GM12865 (cell line): ENCODE data around the gene P3R3URF.

Experiments used
- DNase-seq: peaks from one replicate; pipeline ENCODE4 v3.0.0; 2010; ENCODE audit warnings: low read depth
- H3K4me3 ChIP-seq: 2 replicates; pipeline ENCODE4 v1.5.1; 2011; ENCODE audit warnings: mild to moderate bottlenecking, low read depth, low read length, control low read depth
- TF ChIP-seq, protein P1 (sequence below): IDR thresholded peaks from 2 replicates; pipeline ENCODE4 v1.5.1; 2011; ENCODE audit warnings: low read length, control low read depth, low read depth, inconsistent platforms; ENCODE audit not compliant: insufficient read depth; ENCODE audit errors: missing control alignments

Gene P3R3URF

GRCh38 chr1:46152016-46152415, 24.3 kb downstream of the P3R3URF start:
- TF ChIP-seq, protein P1, sequence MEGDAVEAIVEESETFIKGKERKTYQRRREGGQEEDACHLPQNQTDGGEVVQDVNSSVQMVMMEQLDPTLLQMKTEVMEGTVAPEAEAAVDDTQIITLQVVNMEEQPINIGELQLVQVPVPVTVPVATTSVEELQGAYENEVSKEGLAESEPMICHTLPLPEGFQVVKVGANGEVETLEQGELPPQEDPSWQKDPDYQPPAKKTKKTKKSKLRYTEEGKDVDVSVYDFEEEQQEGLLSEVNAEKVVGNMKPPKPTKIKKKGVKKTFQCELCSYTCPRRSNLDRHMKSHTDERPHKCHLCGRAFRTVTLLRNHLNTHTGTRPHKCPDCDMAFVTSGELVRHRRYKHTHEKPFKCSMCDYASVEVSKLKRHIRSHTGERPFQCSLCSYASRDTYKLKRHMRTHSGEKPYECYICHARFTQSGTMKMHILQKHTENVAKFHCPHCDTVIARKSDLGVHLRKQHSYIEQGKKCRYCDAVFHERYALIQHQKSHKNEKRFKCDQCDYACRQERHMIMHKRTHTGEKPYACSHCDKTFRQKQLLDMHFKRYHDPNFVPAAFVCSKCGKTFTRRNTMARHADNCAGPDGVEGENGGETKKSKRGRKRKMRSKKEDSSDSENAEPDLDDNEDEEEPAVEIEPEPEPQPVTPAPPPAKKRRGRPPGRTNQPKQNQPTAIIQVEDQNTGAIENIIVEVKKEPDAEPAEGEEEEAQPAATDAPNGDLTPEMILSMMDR: no peak
- no peak overlapping the region for H3K4me3 ChIP-seq
- peak; percentile 33 for DNase-seq

DNA sequence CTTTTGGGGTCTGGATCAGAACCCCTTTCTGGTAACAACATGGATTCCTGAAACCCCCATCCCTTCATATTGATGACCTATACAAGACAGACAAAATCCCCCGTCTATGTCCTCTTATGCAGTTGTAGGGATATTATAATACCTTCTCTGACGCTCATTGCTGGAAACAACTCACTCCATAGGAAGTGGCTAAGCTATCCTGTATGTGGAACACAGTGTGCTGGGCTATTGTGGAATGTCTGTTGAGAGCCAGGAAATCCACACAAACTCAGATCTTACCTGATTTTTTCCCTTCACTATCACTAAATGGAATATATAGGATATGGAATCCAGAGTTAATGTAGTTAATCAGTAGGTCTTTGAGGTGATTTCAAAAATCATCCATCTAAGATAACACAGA, 26.2 kb downstream of the P3R3URF start:
- H3K4me3 ChIP-seq: no peak overlapping the region
- TF ChIP-seq, protein P1: no peak
- no peak for DNase-seq

- DNase-seq: no peak
- TF ChIP-seq, protein P1: no peak
- no peak overlapping the region for H3K4me3 ChIP-seq
Measured at GRCh38 chr1:46148318-46148717, 28.0 kb downstream of the P3R3URF start.

- DNase-seq: no peak
- TF ChIP-seq, protein P1: no peak
- H3K4me3 ChIP-seq: no peak overlapping the region
Measured at GRCh38 chr1:46137916-46138315, 38.4 kb downstream of the P3R3URF start.

DNA sequence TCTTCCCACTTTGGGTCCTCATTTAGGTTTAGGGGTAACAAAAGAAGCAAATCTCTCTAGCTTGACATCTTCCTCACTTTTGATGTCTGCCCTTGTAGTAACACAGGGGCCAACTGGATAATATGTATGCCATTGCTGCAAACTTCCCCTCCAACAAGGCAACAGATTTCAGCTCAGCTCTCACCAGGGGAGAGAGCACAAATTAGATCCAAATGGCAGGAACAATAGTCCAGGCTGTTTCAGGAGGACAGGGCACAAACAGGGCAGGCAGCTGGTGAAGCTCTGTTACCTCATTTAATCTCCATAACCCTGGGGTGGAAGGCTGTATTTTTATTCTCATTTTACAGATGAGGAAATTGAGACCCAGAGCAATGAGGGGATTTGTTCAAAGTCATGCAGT, 39.6 kb downstream of the P3R3URF start:
- no peak overlapping the region for H3K4me3 ChIP-seq
- TF ChIP-seq, protein P1: no peak
- DNase-seq: no peak

GRCh38 chr1:46134660-46135331, 41.5 kb downstream of the P3R3URF start:
- DNase-seq: peak; percentile 57
- TF ChIP-seq, protein P1: no peak
- H3K4me3 ChIP-seq: no peak overlapping the region

GRCh38 chr1:46133781-46134350, 42.4 kb downstream of the P3R3URF start:
- no peak for DNase-seq
- H3K4me3 ChIP-seq: peak overlapping the region; percentile 78
- TF ChIP-seq, protein P1: no peak
